ENCODE results near the gene NOD1.

DNA sequence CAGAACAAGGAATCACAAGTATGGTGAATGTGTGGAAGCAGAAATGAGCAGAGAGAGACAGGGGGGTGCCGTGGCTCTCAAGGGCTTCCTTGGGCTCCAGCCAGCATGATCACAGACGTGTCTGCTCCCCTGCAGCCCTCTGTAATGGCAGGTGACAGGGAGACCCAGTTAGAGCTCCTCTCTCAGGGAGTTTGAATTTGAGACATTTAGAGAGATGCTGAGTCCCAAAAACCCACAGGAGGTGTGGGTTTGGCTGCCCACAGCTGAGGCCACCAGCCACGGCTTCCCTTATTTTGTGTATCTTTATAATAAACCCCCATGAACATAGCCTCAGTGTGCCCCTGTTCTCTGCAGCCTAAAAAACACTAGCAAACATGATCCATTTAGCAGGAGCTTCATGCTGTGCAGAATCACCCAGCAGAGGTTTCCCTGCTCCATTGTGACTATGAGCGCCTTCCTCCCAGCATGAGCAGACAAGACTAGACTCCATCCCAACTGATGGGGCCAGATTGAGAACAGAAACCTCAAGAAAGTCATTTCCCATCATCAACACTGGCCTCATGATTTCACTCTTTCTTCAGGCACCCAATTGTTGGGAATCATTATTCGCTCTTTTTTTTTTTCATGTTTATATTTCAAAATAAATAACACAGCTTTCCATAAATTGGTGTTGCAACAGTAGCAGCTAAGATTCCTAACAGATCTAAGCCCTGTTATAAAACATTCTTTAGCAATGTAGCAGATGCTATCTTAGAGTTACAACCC, 13.4 kb downstream of the NOD1 start:
- no peak for TF ChIP-seq POLR2AphosphoS5 (IDR thresholded peaks at IDR 0.05; ENCODE audit: low read depth, low read length)
- no peak for TF ChIP-seq MAFK (IDR thresholded peaks at IDR 0.05; ENCODE audit: low read depth, low read length)
- no peak for TF ChIP-seq TEAD4 (IDR thresholded peaks at IDR 0.05; ENCODE audit: low read depth, low read length)
- no peak for TF ChIP-seq POLR2A (IDR thresholded peaks at IDR 0.05; ENCODE audit: control extremely low read depth in 1 of 2, low read depth in 2 of 2, low read length in 2 of 2)
- TF ChIP-seq EP300 (IDR thresholded peaks at IDR 0.05; ENCODE audit: borderline replicate concordance in 1 of 2, low read depth in 2 of 2, low read length in 2 of 2): no peak
- no peak for TF ChIP-seq SRF (IDR thresholded peaks at IDR 0.05; ENCODE audit: low read depth, low read length)
- TF ChIP-seq TAF1 (IDR thresholded peaks at IDR 0.05; ENCODE audit: low read depth, low read length): no peak
- TF ChIP-seq CTCF (IDR thresholded peaks at IDR 0.05; ENCODE audit: control extremely low read depth in 1 of 3, insufficient read depth in 1 of 3, low read depth in 1 of 3, low read length in 3 of 3): no peak
- TF ChIP-seq SAP30 (IDR thresholded peaks at IDR 0.05; ENCODE audit: insufficient read depth, insufficient replicate concordance, low read length): no peak
- TF ChIP-seq YY1 (IDR thresholded peaks at IDR 0.05; ENCODE audit: low read depth, low read length): no peak
- TF ChIP-seq CEBPB (IDR thresholded peaks at IDR 0.05; ENCODE audit: low read depth, low read length): no peak
- no peak for TF ChIP-seq MAX (IDR thresholded peaks at IDR 0.05)
- TF ChIP-seq GABPA (IDR thresholded peaks at IDR 0.05; ENCODE audit: borderline replicate concordance, insufficient read depth, low read length): no peak

Measured in H1 (cell line).